ENCODE results near the gene TNFAIP2.
"Not testable (repeated sequence)": the region's sequence is repeated elsewhere in the genome, so short reads cannot be mapped to it uniquely, and the experiment has no call there.

TNFAIP2 gene

GRCh38 chr14:103107941-103108748 lies 15.1 kb upstream of the TNFAIP2 start:
- no peak for DNase-seq

DNA sequence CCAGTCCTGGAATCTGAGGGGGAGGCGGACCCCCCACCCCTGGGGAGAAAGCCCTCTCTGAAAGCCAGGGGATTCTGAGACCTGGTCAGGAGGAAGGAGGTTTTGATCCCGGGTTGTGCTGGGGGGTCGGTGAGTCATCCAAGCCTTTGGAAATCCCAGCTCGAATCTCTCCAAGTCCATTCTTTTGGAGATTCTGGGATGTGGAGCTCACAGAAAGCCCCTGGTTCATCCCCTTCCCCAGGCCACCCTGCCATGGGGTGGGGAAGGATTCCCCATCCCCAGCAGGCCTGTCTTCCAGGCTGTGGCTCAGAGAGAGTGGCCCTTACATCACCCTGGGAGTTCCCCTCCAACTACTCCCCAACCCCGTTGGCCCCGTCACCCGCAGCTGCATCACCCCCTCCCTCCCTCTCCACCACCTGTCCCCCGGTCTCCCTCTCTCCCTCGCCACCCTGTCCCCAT lies 14.5 kb upstream of the TNFAIP2 start:
- no peak for DNase-seq

DNA sequence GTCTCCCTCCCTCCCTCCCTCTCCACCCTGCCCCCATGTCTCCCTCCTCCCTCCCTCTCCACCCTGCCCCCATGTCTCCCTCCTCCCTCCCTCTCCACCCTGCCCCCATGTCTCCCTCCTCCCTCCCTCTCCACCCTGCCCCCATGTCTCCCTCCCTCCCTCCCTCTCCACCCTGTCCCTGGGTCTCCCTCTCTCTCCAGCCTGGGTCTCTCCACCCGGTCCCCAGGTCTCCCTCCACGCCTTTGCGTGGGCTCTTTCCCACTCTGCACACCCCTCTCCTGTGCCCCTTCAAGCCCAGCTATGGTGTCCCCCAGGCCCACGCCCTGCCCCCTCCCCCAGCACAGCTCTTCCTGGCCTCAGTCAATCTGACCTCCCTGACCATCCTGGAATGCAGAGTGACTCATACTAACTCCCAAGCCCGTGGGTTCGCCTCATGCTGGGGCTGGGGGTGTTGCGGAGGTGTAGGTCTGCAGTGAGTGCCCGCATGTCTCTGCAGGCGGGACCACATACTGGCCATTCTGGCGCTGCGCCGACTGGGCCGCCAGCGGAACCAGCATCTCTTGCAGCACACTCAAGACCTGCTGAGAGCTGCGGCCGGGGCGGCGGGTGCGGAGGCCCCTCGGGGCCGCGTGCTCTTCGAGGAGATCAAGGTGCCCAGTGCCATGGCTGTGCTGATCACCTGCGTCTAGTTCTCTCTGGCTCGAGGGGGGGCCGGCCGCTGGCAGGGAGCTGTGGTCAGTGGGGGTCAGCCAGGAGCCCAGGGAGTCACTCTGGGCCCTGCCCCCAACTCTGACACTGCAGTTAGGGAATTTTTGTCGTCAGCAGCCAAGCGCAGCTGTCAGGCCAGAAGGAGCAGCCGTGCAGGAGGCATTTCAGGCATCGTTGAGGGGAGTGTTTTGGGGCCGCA lies 13.5 kb upstream of the TNFAIP2 start:
- no peak for DNase-seq

DNA sequence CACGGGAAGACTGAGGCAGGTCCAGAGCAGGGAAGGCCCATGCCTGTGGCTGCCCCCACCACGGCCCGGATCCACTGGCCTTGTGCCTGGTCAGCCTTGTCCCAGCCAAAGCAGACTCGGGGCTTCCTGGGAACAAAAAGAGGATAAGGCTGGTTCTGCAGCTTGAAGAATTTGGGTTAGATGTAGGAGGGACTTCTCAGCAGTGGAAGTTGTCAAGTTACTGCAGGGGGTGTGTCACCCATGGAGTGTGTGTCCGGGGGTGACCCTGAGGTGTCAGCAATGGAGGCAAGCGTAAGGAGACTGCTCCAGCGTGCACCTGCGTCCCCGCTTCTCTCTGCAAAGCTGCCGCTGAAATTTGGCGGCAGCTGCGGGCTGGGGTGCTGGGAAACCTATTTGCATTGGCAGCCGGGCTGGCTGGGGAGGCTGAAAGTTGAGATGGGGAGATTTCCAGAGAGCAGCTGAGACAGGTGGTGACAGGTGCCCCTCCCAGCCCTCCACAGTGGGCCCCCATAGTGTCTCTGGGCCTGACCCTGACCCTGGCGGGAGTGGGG lies 12.5 kb upstream of the TNFAIP2 start:
- no peak for DNase-seq

DNA sequence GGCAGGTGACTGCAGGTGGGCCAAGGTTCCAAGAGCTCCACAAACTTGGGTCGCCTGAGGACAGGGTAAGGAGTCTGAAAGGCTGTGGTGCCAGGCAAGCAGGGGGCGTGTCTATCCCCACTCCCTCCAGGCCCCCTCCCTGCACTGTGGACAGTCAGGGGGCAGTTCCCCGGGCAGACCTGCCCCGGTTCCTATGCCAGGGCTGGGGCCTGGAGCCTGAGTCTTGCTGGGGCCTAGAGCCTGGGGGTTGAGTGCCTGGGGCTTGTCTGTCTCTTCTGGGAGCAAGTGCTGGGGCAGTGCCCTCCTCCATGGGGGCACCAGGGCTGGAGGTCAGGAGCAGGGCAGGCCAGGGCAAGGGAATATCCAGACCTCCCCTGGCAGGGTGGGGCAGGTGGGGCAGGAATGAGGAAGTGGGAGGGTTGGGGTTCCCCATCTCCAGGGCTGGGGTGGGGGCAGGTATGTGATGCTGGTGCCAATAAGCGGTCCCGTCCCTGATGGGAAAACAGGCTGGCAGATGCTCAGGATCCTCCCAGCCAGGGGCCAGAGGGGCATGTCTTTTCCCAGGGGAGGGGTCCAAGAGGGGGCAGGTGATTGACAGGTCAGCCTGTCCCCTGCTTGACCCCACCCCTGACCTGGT lies 11.9 kb upstream of the TNFAIP2 start:
- no peak for DNase-seq

- no peak for DNase-seq
These were observed 10.6 kb upstream of the TNFAIP2 start for GRCh38 chr14:103112400-103113243.

DNA sequence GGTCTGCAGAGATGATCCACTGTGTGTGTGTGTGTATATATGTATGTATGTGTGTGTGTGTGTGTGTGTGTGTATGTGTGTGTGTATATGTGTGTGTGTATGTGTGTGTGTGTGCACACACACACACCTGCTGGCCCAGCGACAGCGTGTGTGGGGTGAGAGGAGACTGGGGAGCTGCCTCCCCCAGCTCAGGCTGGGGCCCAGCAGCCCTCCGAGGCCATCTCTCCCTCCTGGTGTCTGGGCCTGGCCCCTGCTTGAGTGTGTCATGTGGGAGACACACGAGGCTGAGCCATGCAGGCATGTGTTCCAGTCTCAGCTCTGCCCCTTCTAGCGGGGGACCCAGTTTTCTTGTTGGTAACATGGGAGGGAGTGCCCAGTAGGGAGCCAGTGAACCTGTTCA lies 10.0 kb upstream of the TNFAIP2 start:
- no peak for DNase-seq

GRCh38 chr14:103113774-103114173 lies 9.5 kb upstream of the TNFAIP2 start:
- DNase-seq, result no peak

GRCh38 chr14:103115086-103115679 lies 8.1 kb upstream of the TNFAIP2 start:
- DNase-seq, result not testable (repeated sequence)

DNA sequence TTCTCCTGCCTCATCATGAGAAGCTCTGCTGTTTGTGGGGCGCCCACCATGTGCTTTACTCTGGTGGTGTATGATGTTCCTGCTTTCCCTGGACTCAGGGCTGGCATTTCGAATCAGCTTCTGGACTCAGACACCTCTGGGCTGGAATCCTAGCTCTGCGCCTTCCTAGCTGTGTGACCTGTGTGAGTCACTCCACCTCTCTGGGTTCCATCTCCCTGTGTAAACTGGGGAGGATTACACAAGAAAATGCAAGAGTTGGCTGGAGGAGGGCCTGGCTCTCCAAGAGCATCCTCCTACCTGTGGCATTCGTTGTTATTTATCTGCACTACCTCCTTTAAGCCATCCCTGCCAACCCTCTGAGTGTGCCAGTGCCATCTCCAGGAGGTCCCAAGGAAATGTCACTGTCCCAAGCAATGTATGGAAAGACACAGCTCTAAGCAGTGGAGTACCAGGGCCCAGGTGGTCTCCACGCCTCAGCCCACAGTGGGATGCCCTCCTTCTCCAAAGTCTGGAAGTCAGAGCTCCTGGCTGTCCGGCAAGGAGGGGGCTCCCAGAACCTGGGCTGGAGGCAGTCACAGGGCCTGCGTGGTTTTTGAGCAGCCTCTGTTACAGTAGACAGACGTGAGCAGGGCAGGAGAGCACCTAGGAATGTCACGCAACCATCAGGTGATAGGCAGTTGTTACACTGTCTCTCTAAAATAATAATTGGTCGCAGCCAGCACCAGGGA lies 7.3 kb upstream of the TNFAIP2 start:
- DNase-seq, result no peak

DNA sequence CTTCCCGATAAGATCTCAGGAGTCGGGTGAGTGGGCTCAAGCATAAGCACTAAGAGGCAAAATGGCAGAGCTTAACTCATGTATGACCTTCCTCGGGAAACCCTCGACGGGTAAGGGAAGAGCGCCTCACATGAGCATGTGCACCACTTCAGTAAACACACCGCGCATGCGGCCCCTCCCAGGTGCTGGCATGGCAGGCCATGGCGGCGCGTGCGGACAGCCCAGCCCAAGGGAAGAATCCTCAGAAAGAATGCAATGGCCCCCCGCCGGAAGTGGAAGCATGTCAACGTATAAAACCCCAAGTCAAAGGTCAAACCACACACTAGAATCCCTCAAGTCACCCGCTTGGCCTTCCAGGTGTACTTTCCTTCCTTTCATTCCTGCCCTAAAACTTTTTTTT lies 6.6 kb upstream of the TNFAIP2 start:
- no peak for DNase-seq

GRCh38 chr14:103117499-103117898 lies 5.8 kb upstream of the TNFAIP2 start:
- DNase-seq, result not testable (repeated sequence)

- DNase-seq, result peak; percentile 86
These were observed 5.1 kb upstream of the TNFAIP2 start for GRCh38 chr14:103118018-103118662.

- DNase-seq, result no peak
These were observed 4.4 kb upstream of the TNFAIP2 start for GRCh38 chr14:103118663-103119404.

DNA sequence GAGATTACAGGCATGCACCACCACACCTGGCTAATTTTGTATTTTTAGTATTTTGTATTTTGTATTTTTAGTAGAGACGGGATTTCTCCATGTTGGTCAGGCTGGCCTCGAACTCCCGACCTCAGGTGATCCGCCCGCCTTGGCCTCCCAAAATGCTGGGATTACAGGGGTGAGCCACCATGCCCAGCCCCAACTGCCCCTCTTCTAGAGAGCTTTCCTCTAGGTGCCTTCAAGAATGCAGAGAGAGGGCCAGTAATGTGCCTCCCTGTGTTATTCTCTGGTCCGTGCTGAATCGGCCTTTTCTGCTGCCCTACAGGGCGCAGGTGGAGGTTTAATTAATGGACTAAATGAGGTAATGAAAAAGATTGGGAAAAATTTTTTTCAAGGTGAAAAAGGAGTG lies 3.7 kb upstream of the TNFAIP2 start:
- not testable (repeated sequence) for DNase-seq

DNA sequence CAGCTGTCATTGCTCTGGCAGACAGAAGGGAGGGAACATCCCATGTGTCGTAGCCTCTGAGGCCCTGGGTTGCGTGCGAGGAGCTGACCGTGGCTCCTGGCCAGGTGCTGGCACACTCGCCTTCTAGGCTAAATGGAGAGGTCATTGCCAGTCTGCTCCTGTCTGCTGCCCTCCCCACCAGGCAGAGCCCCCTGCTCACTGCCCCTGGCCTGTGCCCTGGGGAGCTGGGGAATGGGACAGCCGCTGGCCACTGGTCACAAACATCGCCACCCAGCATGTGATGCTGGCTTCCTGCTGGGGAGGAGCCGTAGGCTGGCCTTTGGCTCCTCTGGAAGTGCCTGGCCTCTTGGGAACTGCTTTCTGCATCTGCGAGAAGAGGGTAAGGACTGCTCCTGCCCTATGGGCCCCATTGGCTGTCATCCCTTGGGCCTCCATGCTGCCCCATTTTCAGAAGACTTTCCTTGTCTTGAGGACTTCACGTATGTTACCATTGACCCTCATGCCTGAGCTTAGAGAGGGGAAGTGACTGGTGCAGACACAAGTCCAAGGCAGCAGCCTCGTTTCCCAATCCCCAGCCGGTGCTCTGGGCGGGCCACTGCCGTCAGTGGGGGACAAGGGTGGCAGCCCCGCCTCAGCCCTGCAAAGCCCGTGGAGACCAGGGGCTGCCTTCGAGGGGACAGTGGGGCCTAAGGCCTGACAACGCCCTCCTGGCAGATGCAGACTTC lies 2.0 kb upstream of the TNFAIP2 start:
- no peak for DNase-seq

GRCh38 chr14:103121846-103122584 lies 1.2 kb upstream of the TNFAIP2 start:
- peak; percentile 88 for DNase-seq

- DNase-seq, result peak; percentile 67
These were observed 695 bp upstream of the TNFAIP2 start for GRCh38 chr14:103122585-103122946.

All from left hindlimb (tissue), 1 donor.